GM12878 (cell line): Measurements from ENCODE around the gene ZMIZ2. TPM values are rescaled to one million over a fixed set of nuclear protein-coding genes. Genes with fewer than 3 reads are reported as not detected.

Source experiments
- ATAC-seq: fragments of 200-7000 bp; cut with Tn5 transposase; 3 replicates; pipeline ENCODE4 v1.9.1; 2020; ENCODE audit warnings: mild to moderate bottlenecking, moderate library complexity
- BruUV-seq: library from RNA; stranded (reverse); fragments of 400-500 nt; replicated peaks from 2 replicates; lab custom pipeline; 2021; lab: Mats Ljungman, UMichigan
- CTCF ChIA-PET: fragments of 300-600 bp; sonication (Branson Sonifier 250); formaldehyde crosslinking; extraction: SDS; loops from one replicate; lab custom pipeline; 2021; ENCODE audit warnings: inconsistent platforms; lab: Yijun Ruan, JAX
- POLR2A ChIA-PET: fragments of 350-600 bp; formaldehyde crosslinking; extraction: SDS; loops from one replicate; lab custom pipeline; 2021; ENCODE audit warnings: inconsistent platforms; lab: Charles Lee
- RAD21 ChIA-PET: fragments of 300-600 bp; sonication (Branson Sonifier 250); formaldehyde crosslinking; loops from one replicate; lab custom pipeline; 2023; ENCODE audit warnings: antibody characterized with exemption; ENCODE audit not compliant: unreplicated experiment; lab: Charles Lee
- SMC1A ChIA-PET: fragments of 300-600 bp; sonication (Branson Sonifier 250); formaldehyde crosslinking; loops from one replicate; lab custom pipeline; 2023; ENCODE audit not compliant: unreplicated experiment, uncharacterized antibody; lab: Charles Lee
- DNase-seq: peaks from one replicate; pipeline ENCODE4 v3.0.0-alpha.2; 2011; ENCODE audit warnings: low read depth, low spot score
- FAIRE-seq: peaks from 3 replicates; lab custom pipeline; 2011; peaks lifted over from hg19 to GRCh38; lab: Jason Lieb, UNC
- H2AFZ ChIP-seq: 2 replicates; pipeline ENCODE4 v1.6.0; 2011; ENCODE audit warnings: low read depth, low read length, control low read depth; ENCODE audit not compliant: control insufficient read depth
- H3K27ac ChIP-seq: 2 replicates; pipeline ENCODE4 v1.5.1; 2011; ENCODE audit warnings: control low read depth; ENCODE audit not compliant: control insufficient read depth, insufficient read depth
- H3K27me3 ChIP-seq, 2 experiments: replicated peaks in 1 of 2; 2 replicates each; pipeline versions ENCODE4 v1.6.0 to v1.6.1; 2011; ENCODE audit warnings: low read length in 1 of 2; ENCODE audit not compliant: control insufficient read depth in 2 of 2, insufficient read depth in 2 of 2
- H3K36me3 ChIP-seq, 2 experiments: 2 replicates each; pipeline ENCODE4 v1.5.1; 2011; ENCODE audit warnings: low read length in 1 of 2; ENCODE audit not compliant: control insufficient read depth in 2 of 2, insufficient read depth in 2 of 2
- H3K4me1 ChIP-seq: 2 replicates; pipeline ENCODE4 v1.6.1; 2011; ENCODE audit warnings: mild to moderate bottlenecking, low read length, moderate library complexity, mixed read lengths; ENCODE audit not compliant: control insufficient read depth, insufficient read depth
- H3K4me2 ChIP-seq: 2 replicates; pipeline ENCODE4 v1.6.0; 2011; ENCODE audit warnings: control low read depth; ENCODE audit not compliant: control insufficient read depth, insufficient read depth
- H3K4me3 ChIP-seq: fragments of 200-600 bp; sonication (generic); 2 replicates; pipeline ENCODE4 v1.5.1; 2016
- H3K79me2 ChIP-seq: 2 replicates; pipeline ENCODE4 v1.6.0; 2011; ENCODE audit warnings: low read length; ENCODE audit not compliant: control insufficient read depth, insufficient read depth
- H3K9ac ChIP-seq: 2 replicates; pipeline ENCODE4 v1.8.0; 2011; ENCODE audit warnings: low read length, control low read depth, mixed read lengths; ENCODE audit not compliant: control insufficient read depth, insufficient read depth
- H3K9me3 ChIP-seq: replicated peaks from 3 replicates; pipeline ENCODE4 v1.5.1; 2011; ENCODE audit warnings: mild to moderate bottlenecking, low read length; ENCODE audit not compliant: control insufficient read depth, insufficient read depth
- H4K20me1 ChIP-seq: 2 replicates; pipeline ENCODE4 v1.6.0; 2011; ENCODE audit not compliant: control insufficient read depth, insufficient read depth
- BMI1 ChIP-seq: fragments of 450-650 bp; IDR thresholded peaks from 2 replicates; pipeline ENCODE4 v1.6.1; 2016; ENCODE audit warnings: mild to moderate bottlenecking, moderate library complexity, borderline replicate concordance
- CREB1 ChIP-seq: IDR thresholded peaks from 2 replicates; pipeline ENCODE4 v1.6.1; 2012; ENCODE audit warnings: low read depth, mild to moderate bottlenecking, inconsistent platforms
- CREM ChIP-seq: IDR thresholded peaks from 2 replicates; pipeline ENCODE4 v1.6.1; 2014; ENCODE audit warnings: antibody characterized with exemption, low read depth
- GABPA ChIP-seq: IDR thresholded peaks from 2 replicates; pipeline ENCODE4 v1.6.1; 2014; ENCODE audit warnings: antibody characterized with exemption, low read depth, mild to moderate bottlenecking, inconsistent platforms
- JUNB ChIP-seq: IDR thresholded peaks from 2 replicates; pipeline ENCODE4 v1.6.1; 2016; ENCODE audit warnings: antibody characterized with exemption, mild to moderate bottlenecking
- MYC ChIP-seq: IDR thresholded peaks from 2 replicates; pipeline ENCODE4 v1.6.1; 2011; ENCODE audit warnings: mild to moderate bottlenecking, low read length, moderate library complexity, inconsistent platforms; ENCODE audit not compliant: insufficient read depth, insufficient replicate concordance, insufficient read length, severe bottlenecking
- PAX8 ChIP-seq: fragments of 450-650 bp; IDR thresholded peaks from 2 replicates; pipeline ENCODE4 v1.6.1; 2017; ENCODE audit warnings: mild to moderate bottlenecking, moderate library complexity
- SMAD1 ChIP-seq: fragments of 450-650 bp; IDR thresholded peaks from 2 replicates; pipeline ENCODE4 v1.6.1; 2018; ENCODE audit warnings: mild to moderate bottlenecking, low read depth; ENCODE audit not compliant: partially characterized antibody
- SRF ChIP-seq, 2 experiments: IDR thresholded peaks; 2 replicates each; pipeline ENCODE4 v1.6.1; 2011; ENCODE audit warnings: low read depth in 2 of 2, low read length in 2 of 2, mild to moderate bottlenecking in 1 of 2, moderate library complexity in 1 of 2
- TBL1XR1 ChIP-seq: IDR thresholded peaks from 2 replicates; pipeline ENCODE4 v1.6.1; 2012; ENCODE audit warnings: low read depth, low read length, improper control_type of control experiment
- TCF7 ChIP-seq: IDR thresholded peaks from 2 replicates; pipeline ENCODE4 v1.6.1; 2014; ENCODE audit warnings: antibody characterized with exemption, borderline replicate concordance
- ZNF384 ChIP-seq: IDR thresholded peaks from 2 replicates; pipeline ENCODE4 v1.6.1; 2012; ENCODE audit warnings: low read depth, mild to moderate bottlenecking, low read length, improper control_type of control experiment, borderline replicate concordance
- WGBS: methylation state at CpG from one replicate; pipeline ENCODE4 v1.1.6; 2016; ENCODE audit warnings: low lambda C conversion rate; ENCODE audit not compliant: insufficient replicate concordance, insufficient coverage; ENCODE audit errors: missing lambda C conversion rate; 5-methylcytosine and 5-hydroxymethylcytosine counted together
- in situ Hi-C: fragments of 300-500 bp; cut with MboI; formaldehyde crosslinking; loops from 9 replicates; pipeline ENCODE4 v1.14.3; 2018; ENCODE audit warnings: mixed read lengths
- intact Hi-C: fragments of 100-400 bp; cut with micrococcal nuclease; formaldehyde crosslinking; loops from one replicate; pipeline ENCODE4 v1.14.2; 2022; ENCODE audit not compliant: unreplicated experiment
- polyA plus RNA-seq, 11 experiments: library from polyadenylated mRNA; depleted of rRNA in 4 of 11; unstranded in 6 of 11; stranded (reverse) in 5 of 11; fragments of >200 nt; fragmentation: Nextera tagmentation in 4 of 11; fragmentation: Illumina TruSeq in 1 of 11; extraction: Ambion mirVana in 4 of 11; extraction: Trizol in 1 of 11; gene quantifications; 1 replicate in 1 of 11; 2 replicates in 10 of 11; pipeline versions ENCODE4 v1.2.1 to v1.2.3, GENCODE V29; 2011 to 2016; ENCODE audit warnings: inconsistent platforms in 2 of 11, missing spikeins in 2 of 11, low read depth in 1 of 11
- total RNA-seq, 4 experiments: library from RNA; depleted of rRNA in 3 of 4; stranded (reverse); fragments of >200 nt in 3 of 4; fragmentation: Illumina TruSeq in 1 of 4; extraction: Trizol in 1 of 4; gene quantifications; 2 replicates each; pipeline versions ENCODE4 v1.2.1 to v1.2.3, GENCODE V29; 2013 to 2021
- TF ChIP-seq, protein P1 (sequence below): IDR thresholded peaks from 2 replicates; pipeline ENCODE4 v1.6.1; 2012; ENCODE audit warnings: low read length, inconsistent platforms
- TF ChIP-seq, protein P2 (sequence below): fragments of 450-650 bp; IDR thresholded peaks from 2 replicates; pipeline ENCODE4 v1.6.1; 2016; ENCODE audit warnings: mild to moderate bottlenecking, moderate library complexity, borderline replicate concordance
- TF ChIP-seq, protein P3 (sequence below): fragments of 450-650 bp; IDR thresholded peaks from 2 replicates; pipeline ENCODE4 v1.6.1; 2014; ENCODE audit warnings: mild to moderate bottlenecking

The ZMIZ2 gene
- total and polyA plus RNA-seq, 10 of the 15 experiments (the other 5 are each of a cell fraction or from before 2014, with no cell fraction given), result 0.71 to 158 (median 17.0) TPM

DNA sequence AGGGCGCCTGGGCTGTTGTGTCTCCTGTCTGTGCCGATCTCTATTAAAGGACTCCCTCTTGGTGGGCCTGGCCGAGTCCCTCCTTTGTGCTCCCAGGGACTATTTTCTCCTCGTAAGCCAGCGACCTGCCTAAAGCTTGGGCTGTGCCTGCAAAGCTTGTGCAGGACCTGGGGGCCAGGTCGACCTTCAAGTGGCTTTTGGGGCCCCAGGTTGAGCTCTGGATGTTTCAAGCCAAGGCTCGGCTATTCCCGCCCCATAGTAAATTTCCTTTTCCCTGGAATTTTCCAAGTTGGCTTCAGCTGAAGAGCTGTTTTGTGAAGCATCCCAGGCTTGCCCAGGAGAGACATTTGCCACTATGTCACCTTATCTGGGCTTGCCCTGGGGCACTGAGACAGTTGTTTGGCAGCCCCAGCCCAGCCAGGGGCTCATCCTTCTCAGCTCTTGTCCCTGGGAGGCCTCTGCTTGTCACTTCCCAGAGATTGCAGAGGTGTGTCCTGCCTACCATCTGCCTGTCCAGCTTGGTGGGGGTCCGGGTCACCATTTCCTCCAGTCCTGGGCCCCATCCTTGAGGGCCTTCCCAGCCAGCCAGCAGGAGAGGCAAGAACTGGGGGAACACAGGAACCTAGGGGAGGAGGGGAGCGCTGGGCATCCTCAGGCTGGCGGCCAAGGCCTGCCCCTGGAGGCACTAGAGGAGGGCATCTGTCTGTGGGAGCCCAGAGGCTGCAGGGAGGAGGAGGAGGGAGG, 20.2 kb downstream of the ZMIZ2 start:
- SMC1A ChIA-PET, result interaction anchor here (0.6 to 1.6 kb wide), 10 partner anchors 8 to 186 kb away, joined by 3 to 9 read pairs (median 4); partner anchors contain the start of gene TMED4
- FAIRE-seq (no peak), DNase-seq (no peak), ATAC-seq (peak; percentile 10; the same call in 1 of the 3 replicates)
- Histone ChIP-seq H3K9ac (no peak overlapping the region), H3K4me2 (peak overlapping the region; percentile 5), H3K27me3 (no peaks in the 10 kb centered on the region), H3K4me1 (peaks cover 36% of the 10 kb centered on the region), H3K79me2 (no peaks in the 10 kb centered on the region), H3K9me3 (no peaks in the 10 kb centered on the region), H3K36me3 (peaks cover 14 to 31% of the 10 kb centered on the region in 2 experiments), H3K27ac (peak overlapping the region; percentile 63), H2AFZ (no peak overlapping the region; the same call in 1 of the 2 replicates), H3K4me3 (peak overlapping the region; percentile 39; the same call in 1 of the 2 replicates), H4K20me1 (no peaks in the 10 kb centered on the region)
- POLR2A ChIA-PET, result interaction anchor here (0.6 to 4.3 kb wide), 8 partner anchors 18 to 163 kb away, joined by 3 to 33 read pairs (median 4); partner anchors contain the start of genes OGDH and PURB
- CTCF ChIA-PET, result interaction anchor here (0.8 to 3.4 kb wide), 4 partner anchors 18 to 134 kb away, joined by 3 to 11 read pairs (median 4); no protein-coding TSS in a partner anchor
- 60% methylated on average over 11 of the region's 11 CpGs for WGBS
- intact Hi-C loops (loop anchor here (2.0 kb wide), 1 partner anchor 18 kb away; no protein-coding TSS in a partner anchor), in situ Hi-C loops (no loop called here)
- RAD21 ChIA-PET, result interaction anchor here (0.9 to 4.1 kb wide), 7 partner anchors 17 to 195 kb away, joined by 3 to 40 read pairs (median 4); partner anchors contain the start of gene DDX56
- BruUV-seq, result no TSS peak
- TF ChIP-seq TBL1XR1 (no peak), ZNF384 (no peak), CREB1 (no peak), MYC (no peak), SMAD1 (no peak), BMI1 (no peak), CREM (no peak), SRF (IDR thresholded peaks at IDR 0.05; ENCODE audit: low read depth in 2 of 2, low read length in 2 of 2) (no peak), TCF7 (no peak), JUNB (no peak), PAX8 (no peak), GABPA (no peak)
- TF ChIP-seq, protein P1, sequence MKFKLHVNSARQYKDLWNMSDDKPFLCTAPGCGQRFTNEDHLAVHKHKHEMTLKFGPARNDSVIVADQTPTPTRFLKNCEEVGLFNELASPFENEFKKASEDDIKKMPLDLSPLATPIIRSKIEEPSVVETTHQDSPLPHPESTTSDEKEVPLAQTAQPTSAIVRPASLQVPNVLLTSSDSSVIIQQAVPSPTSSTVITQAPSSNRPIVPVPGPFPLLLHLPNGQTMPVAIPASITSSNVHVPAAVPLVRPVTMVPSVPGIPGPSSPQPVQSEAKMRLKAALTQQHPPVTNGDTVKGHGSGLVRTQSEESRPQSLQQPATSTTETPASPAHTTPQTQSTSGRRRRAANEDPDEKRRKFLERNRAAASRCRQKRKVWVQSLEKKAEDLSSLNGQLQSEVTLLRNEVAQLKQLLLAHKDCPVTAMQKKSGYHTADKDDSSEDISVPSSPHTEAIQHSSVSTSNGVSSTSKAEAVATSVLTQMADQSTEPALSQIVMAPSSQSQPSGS, result no peak
- TF ChIP-seq, protein P2, sequence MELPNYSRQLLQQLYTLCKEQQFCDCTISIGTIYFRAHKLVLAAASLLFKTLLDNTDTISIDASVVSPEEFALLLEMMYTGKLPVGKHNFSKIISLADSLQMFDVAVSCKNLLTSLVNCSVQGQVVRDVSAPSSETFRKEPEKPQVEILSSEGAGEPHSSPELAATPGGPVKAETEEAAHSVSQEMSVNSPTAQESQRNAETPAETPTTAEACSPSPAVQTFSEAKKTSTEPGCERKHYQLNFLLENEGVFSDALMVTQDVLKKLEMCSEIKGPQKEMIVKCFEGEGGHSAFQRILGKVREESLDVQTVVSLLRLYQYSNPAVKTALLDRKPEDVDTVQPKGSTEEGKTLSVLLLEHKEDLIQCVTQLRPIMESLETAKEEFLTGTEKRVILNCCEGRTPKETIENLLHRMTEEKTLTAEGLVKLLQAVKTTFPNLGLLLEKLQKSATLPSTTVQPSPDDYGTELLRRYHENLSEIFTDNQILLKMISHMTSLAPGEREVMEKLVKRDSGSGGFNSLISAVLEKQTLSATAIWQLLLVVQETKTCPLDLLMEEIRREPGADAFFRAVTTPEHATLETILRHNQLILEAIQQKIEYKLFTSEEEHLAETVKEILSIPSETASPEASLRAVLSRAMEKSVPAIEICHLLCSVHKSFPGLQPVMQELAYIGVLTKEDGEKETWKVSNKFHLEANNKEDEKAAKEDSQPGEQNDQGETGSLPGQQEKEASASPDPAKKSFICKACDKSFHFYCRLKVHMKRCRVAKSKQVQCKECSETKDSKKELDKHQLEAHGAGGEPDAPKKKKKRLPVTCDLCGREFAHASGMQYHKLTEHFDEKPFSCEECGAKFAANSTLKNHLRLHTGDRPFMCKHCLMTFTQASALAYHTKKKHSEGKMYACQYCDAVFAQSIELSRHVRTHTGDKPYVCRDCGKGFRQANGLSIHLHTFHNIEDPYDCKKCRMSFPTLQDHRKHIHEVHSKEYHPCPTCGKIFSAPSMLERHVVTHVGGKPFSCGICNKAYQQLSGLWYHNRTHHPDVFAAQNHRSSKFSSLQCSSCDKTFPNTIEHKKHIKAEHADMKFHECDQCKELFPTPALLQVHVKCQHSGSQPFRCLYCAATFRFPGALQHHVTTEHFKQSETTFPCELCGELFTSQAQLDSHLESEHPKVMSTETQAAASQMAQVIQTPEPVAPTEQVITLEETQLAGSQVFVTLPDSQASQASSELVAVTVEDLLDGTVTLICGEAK, result no peak
- TF ChIP-seq, protein P3, sequence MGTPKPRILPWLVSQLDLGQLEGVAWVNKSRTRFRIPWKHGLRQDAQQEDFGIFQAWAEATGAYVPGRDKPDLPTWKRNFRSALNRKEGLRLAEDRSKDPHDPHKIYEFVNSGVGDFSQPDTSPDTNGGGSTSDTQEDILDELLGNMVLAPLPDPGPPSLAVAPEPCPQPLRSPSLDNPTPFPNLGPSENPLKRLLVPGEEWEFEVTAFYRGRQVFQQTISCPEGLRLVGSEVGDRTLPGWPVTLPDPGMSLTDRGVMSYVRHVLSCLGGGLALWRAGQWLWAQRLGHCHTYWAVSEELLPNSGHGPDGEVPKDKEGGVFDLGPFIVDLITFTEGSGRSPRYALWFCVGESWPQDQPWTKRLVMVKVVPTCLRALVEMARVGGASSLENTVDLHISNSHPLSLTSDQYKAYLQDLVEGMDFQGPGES, result no peak
